ENCODE data around the gene NR6A1.
"Not testable (repeated sequence)": the region's sequence is repeated elsewhere in the genome, so short reads cannot be mapped to it uniquely, and the experiment has no call there.

NR6A1 gene

DNA sequence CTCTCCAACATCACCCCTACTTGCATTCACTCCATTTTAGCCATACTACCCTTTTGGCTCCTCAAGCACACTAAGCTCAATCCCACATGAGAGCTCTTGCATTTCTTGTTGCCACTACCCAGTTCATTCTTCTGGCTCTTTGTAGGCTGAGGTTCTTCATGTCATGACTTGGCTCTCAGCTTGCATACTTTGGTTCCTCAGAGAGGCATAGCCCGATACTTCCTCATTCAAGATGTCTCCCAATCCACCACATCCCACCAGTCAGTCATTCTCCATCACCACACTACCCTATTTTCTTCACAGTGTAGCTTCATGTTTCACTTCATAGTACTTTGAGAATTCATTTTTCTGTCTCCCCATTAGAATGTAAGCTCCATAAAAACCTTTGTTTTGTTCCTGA lies 116.7 kb downstream of the NR6A1 start:
- no peak for DNase-seq (ENCODE audit: low read depth)

DNA sequence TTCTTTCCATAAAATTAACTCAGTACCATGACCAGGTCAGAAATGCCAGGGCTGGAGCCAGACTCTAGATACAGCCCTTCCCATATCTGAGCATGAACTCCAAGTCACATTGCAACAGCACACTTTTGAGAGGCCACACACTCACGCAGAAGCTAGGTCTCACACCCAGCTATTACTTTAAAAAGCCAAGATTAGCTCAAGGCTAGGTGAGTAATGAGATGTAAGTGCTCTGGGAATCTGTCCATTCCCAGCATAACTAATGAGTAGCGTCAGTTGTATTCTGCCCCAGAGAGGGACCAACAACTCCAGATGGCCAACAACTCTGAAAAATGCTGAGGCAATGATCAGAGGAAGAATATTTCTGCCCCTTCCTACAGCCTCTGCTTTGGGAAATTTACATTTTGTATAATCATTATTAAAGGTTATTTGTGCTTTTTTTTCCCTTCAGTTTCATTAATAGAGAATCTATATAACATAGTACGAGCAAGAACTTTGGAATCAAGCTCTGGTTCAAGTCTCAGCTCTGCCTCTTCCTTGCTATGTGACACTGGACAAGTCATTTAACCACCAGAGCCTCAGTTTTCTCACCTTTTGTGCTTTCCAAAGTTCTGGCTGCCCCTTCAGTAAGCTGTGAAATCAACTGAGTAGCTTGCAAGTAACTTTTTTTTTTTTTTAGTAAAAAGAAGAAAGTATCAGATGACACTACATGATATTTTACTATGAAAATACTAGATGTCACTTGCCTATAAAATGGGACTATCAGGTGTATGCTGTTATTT lies 118.3 kb downstream of the NR6A1 start:
- DNase-seq (ENCODE audit: low read depth): no peak

DNA sequence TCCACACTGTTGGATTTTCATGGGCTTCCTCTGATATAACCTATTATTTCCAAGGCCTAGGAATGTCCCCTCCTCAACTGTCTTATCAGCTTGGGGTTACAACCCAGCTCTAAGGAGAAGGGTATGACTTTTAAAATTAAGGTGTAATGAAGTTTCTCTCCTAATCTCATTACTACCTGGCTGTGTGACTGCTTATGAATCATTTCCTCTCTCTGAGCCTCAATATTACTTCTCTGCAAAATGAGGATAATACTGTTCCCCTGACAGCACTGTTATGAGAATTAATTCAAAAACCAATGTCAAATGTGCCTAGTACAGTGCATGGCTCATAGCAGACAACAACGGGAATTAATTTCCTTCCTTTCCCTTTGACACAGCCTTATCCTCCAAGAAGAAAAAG lies 118.9 kb downstream of the NR6A1 start:
- DNase-seq (ENCODE audit: low read depth): no peak

DNA sequence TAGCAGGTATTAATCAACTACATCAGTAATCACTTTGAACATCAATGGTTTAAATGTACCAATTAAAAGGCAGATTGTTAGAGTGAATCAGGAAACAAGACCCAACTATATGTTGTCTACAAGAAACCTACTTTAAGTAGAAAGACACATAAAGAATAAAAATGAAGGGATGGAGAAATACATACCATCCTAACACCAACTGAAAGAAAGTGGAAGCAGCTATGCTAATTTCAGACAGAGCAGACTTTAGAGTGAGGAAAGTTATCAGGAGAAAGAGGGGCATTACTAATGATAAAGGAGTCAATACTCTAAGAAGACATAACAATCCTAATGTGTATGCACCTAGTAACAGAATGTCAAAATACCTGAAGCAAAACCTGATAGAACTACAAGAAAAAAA lies 125.8 kb downstream of the NR6A1 start:
- DNase-seq (ENCODE audit: low read depth): no peak

DNA sequence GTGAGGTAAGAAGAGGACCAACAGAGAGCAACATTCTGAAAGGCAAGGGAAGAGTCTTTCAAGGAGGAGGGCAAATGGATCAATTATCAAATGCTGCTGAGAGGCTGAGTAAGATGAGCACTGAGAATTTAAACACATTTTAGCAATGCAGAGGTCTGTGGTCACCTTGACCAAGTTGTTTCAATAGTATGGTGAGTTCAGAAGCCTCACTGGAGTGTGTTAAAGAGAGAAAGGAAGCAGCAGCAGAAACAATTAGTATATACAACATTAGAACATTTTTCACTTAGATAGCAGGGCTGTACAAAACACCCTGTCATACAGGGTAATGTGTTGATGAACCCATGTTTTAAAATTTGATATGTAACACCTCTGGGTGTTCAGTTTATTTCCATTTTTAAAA lies 131.5 kb downstream of the NR6A1 start:
- no peak for DNase-seq (ENCODE audit: low read depth)

DNA sequence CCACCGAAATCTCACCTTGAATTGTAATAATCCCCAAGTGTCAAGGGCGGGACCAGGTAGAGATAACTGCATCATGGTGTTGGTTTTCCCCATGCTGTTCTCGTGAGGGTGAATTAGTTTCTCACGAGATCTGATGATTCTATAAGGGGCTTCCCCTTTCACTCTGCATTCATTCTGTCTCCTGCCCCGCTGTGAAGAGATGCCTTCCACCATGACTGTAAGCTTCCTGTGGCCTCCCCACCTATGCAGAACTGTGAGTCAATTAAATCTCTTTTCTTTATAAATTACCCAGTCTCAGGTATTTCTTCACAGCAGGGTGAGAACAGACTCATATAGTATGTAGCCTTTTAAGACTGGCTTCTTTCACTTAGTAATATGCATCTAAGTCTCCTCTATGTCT lies 135.8 kb downstream of the NR6A1 start:
- no peak for DNase-seq (ENCODE audit: low read depth)

DNA sequence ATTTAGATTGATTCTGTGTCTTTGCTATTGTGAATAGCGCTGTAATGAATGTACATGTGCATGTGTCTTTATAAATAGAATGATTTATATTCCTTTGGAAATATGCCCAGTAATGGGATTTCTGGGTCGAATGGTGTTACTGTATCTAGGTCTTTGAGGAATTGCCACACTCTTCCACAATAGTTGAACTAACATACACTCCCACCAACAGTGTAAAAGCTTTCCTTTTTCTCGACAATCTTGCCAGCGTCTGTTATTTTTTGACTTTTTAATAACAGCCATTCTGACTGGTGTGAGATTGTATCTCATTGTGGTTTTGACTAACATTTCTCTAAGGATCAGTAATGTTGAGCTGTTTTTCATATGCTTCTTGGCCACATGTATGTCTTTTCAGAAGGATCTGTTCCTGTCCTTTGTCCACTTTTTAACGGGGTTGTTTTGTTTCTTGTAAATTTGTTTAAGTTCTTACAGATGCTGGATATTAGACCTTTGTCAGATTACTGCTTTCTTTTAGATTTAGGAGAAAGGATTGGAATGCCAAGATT lies 139.0 kb downstream of the NR6A1 start:
- no peak for DNase-seq (ENCODE audit: low read depth)

DNA sequence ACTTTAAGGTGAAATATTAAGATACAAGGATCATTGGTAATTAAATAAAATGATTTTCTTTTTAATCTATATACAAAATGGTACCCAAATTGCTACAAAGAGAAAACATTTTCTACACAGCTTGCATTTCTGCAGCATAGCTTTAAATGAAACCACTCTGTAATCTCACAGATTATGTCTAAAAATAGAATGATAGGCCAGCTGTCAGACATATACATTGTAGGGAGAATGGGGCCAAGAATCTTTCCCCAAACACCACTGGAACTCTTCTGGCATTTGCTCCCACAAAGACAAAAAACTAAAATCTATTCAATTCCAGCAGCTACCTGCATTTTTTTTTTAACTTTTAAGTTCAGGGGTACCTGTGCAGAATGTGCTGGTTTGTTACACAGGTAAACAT lies 139.8 kb downstream of the NR6A1 start:
- DNase-seq (ENCODE audit: low read depth): no peak

DNA sequence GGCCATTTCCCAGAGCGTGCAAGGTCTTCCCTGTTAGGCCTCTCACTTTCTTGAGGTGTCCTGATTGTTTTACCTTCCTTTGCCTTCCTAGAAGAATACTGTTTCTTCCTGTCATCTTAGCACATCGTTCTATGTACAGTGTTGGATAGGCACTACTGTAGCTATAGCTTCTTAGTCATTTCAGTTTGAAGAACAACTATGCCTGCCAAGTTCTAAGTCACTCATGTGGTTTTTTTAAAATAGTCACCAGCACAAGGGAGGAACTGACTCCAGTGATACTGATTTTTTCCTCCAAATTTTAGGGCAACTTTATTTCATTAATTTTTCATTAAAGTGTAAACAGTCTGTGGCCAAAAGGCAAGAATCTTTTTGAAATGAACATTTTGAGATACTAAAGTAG lies 141.5 kb downstream of the NR6A1 start:
- DNase-seq (ENCODE audit: low read depth): no peak

DNA sequence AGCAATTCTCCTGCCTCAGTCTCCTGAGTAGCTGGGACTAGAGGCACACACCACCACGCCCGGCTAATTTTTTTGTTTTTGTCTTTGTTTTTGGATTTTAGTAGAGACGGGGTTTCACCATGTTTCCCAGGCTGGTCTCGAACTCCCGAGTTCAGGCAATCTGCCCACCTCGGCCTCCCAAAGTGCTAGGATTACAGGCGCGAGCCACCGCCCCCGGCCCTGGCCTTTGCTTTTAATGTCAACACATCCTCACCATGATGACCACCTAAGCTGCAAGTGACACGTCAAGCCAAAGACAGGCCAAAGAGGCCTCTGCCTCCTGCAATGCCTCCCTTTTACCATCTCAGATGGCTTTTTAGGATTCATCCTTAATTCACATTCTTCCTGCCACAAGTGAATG lies 142.4 kb downstream of the NR6A1 start:
- no peak for DNase-seq (ENCODE audit: low read depth)

DNA sequence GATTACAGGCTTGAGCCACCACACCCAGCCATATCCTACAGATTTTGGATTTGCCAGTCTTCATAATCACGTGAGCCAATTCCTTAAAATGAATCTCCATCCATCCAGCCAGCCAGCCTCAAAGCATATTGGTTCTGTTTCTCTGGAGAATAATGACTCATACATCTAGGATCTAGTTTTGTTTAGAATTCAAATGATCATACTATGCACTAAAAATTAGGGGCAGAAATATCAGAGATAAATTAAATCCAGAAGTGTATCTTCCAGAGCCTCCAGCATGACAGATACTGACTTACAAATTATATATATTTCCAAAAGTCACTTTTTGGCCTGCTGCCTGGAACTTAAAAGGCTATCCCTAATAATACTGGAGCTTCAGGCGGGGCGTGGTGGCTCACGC lies 144.8 kb downstream of the NR6A1 start:
- DNase-seq (ENCODE audit: low read depth): no peak

DNA sequence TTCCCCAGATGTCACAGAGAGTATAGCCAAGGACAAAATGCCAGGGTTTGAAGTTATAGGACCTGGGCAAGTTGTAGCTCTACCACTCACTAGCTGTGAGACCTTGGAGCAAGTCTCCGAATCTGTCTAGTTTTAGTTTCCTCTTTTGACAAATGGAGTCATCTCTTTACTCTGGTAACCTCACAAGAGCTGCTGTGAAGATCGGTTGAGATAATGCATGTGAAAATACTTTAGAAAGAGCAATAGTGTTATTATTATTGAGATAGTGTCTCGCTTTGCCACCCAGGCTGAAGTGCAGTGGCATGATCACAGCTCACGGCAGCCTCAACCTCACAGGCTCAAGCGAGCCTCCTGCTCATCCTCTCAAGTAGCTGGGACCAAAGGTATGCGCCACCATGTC lies 146.0 kb downstream of the NR6A1 start:
- DNase-seq (ENCODE audit: low read depth): no peak

DNA sequence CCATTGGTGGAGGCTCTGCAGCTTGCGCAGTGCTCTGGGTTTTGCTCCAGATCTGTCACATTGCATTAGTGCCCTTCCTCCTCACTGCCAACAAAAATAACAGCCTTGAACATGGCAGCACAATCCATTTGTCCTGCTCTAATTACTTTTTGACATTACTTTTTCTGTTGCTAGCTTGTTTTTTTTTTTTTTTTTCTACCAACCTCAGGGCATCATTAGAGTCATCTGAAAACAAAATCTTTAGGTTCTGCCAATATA lies 146.4 kb downstream of the NR6A1 start:
- no peak for DNase-seq (ENCODE audit: low read depth)

DNA sequence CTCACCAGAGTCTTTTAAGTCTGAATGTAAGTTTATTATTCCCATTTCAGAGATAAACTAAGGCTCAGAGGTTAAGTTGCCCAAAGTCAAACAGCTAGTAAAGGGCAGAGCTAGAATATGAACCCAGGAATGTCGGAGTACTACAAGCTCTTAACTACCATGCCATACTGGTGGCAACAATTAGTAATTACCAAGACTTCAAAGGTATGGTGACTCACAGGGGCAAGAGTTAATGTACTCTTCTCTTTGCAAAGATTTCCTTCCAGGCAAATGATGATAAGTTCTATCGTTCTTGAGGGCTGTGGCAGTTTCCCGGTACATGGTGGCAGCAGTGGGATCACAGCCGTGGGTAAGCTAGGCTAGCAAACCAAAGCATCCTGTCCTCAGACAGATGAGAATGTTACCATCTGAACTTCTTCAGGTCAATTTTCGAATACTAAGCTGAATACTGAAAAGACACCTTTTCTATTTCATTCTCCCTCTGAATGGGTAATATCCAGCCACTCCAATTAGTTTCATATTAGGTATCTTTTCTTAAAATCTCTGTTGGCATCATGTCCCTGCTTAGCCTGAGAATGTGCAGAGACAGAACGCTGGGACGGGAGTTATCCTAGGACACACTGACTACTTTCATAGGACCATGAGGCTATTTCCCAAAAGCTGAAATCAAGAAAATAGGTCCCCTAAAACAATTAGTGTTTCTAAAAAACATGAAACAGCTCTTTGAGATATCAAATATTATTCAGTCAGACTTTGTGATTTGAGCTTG lies 147.0 kb downstream of the NR6A1 start:
- no peak for DNase-seq (ENCODE audit: low read depth)

DNA sequence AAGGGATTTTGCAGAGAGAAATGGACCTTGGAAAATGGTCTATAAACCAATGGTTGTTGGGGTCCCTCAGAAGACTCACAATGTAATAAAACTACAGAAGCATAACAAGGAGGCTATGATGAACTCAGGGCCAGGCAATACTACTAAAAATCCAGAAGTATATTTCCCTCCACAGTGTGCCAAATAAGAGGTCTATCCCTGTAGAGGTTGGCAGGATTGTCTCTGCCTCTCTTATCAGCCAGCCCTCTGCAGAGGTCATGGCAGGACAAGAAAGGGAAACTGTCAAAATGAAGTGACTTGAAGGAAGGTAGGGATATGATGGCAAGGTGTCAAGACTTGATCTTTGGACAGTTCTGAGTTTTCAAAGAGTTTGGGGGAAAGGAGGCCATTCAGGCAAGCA lies 148.2 kb downstream of the NR6A1 start:
- DNase-seq (ENCODE audit: low read depth): no peak

DNA sequence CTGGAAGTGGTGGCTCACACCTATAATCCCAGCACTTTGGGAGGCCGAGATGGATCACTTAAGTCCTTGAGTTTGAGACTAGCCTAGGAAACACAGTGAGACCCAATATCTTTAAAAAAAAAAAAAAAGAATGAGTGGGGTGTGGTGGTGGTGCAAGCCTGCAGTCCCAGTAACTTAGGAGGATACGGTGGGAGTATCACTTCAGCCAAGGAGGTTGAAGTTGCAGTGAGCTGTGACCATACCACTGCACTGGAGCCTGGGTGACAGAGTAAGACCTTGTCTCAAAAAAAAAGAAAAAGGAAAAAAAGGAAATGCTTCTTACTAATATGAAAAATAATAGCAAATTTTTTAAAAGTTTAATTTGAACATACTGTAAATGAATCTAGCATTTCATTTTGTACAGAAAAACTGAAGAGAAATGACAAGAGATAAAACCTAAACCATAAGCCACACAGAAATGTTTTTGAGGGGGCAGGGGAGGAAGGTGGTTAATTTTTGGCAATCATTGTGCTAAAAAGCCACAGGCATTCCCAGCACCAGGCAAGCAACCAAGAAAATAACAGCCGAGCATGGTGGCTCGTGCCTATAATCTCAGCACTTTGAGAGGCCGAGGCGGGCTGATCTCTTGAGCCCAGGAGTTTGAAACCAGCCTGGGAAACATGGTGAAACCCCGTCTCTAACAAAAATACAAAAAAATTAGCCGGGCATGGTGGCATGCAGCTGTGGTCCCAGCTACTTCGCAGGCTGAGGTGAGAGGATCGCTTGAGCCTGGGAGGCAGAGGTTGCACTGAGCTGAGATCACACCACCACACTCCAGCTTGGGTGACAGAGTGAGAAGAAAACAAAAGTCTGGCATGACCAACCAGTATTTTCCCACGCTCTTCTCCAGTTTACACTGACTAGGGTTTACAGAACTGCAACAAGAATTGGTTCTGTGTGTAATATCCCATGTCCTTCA lies 149.5 kb downstream of the NR6A1 start:
- DNase-seq (ENCODE audit: low read depth): no peak

DNA sequence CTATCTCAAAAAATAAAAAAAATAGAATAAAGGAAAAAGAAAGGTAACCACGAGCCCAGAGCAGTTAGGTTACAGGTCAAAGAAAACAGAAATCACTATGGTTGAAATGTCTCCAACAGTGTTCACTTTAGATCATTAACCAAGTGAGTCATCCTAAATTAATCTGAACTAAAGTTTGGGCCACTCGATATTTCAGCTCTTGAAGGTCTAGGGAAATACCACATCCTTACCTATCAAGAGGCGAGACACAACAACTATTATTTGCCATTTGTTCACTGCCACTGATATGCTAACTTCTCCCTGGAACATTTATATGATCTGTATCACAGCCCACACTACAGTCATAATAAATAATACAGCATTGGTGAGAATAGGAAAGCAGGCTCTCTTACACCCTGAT lies 152.6 kb downstream of the NR6A1 start:
- DNase-seq (ENCODE audit: low read depth): no peak

DNA sequence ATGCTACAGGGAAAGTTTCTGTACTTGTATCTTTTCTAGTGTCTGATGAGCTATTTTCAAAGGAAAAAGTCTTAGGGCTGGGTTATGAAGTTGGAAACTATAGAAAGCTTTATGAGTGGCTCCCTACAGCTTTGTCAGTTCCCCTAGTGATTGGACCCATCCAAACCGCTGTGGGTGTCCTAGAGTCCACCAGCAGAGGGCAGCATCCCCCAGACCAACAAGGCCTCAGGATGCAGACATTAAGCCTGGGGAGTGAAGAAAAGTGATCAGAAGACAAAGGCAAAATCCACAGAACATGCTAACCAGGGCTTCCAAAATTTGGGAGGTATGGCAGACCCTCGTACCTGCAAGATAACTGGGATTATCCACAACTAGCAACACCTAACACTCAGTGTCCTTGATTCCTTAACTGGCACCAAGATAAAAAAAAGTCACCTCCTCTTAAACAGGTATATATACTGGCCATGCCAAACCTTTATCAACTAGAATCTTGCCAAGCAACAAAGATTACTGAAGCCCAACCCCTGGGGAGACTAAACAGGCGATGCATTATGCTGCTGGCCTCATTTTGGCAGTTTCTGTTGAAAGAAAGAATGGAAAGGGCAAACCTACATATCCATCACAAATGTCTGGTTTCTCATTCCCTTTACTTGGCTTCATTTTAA lies 153.5 kb downstream of the NR6A1 start:
- peak; percentile 60 for DNase-seq (ENCODE audit: low read depth)

DNA sequence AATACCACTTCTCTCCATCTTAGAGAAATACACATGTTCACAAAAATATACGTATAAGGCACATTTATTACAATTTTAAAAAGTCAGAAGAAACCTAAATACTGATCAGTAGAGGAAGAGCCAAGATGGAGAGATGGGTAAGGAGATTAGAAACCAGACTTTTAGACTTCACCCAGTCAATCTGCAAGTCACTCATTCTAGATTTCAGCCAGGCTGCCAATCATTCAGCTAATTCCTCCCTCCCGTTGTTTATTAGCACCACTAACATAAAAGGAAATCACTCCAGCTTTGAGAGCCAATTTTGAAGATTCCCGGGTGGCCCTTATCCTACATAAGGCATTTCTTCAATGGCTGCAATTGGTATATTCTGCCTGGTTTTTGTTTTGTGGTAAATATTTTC lies 154.2 kb downstream of the NR6A1 start:
- no peak for DNase-seq (ENCODE audit: low read depth)

DNA sequence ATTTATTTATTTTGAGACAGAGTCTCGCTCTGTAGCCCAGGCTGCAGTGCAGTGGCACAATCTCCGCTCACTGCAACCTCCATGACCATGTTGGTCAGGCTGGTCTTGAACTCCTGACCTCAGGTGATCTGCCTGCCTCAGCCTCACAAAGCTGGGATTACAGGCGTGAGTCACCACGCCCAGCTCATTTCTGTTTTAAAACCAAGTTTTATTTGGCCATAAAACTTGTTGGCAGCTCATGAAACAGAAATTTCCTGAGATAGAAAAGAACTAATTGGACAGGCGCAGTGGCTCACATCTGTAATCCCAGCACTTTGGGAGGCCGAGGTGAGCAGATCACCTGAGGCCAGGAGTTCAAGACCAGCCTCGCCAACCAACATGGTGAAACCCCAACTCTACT lies 155.3 kb downstream of the NR6A1 start:
- DNase-seq (ENCODE audit: low read depth): not testable (repeated sequence)

DNA sequence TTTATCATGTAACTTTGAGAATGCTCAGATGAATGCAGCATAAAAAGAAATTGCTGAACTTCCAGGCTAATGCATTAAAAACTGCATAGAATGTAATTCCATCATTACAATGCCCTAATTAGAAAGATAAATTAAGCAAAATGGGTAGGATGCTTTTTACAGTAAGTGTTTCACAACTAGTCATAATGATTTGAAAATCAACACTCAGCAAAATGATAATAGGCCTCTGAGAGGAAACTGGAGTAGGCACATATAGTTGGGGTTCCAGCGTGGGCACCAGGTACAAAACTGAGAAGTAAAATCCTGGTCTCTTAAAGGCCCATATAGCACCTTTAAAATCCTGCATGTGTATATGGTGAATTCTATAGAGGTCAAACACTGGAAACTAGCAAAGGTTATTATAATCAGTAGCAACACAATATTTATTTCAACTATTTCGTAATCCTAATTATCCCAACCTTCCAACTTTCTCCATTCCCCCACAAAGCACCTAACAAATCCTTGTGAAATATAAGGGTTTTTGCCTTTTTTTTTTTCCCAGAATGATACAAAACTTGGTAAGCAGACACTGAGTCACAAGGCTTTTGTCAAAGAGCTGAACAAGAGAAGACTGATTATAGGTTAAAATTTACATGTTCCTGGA lies 155.9 kb downstream of the NR6A1 start:
- no peak for DNase-seq (ENCODE audit: low read depth)

DNA sequence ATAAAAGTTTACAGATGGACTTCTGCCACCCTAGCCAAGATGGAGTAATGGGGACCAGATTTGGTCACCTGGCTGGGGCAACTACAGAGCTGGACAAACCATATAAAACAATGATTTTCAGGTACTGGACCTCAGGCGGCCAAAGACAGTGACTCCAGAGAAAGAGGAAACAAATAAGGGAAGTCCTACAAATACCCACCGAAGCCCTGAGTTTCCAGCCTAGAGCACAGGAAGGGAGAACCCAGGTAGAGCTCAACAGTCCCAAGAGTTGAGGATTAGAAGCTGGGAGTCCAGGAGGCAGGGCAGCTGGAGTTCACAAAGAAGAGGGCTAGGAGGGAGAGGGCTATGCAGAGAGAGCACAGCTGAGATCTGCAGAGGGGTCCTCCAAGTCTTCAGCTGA lies 157.3 kb downstream of the NR6A1 start:
- no peak for DNase-seq (ENCODE audit: low read depth)
